ENCODE data around the gene HNRNPA1. TPM values are rescaled to one million over a fixed set of nuclear protein-coding genes. Genes with fewer than 3 reads are reported as not detected.
A peak's percentile ranks its signal among the peaks of the same experiment; 100 is the strongest.

The HNRNPA1 gene
- total RNA-seq, 2 donors from 2014 or later, result 219 to 695 TPM

DNA sequence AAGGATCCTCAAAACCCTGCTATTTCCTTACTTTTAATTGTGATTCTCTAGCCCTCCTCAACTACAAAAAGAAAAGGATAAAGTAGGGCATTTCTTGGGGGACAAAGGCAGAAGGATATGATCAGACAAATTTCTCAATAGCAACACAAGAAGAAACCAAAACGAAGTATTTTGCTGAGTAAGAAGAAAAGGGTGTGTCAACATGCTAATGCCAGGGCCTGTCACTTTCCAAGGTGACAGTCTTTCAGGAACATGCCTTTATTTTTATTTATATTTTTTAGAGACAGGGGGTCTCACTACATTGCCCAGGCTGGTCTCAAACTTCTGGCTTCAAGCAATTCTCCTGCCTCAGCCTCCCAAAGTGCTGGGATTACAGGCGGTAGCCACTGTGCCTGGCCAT, 40.4 kb upstream of the HNRNPA1 start:
- no peaks in the 10 kb centered on the region for H3K4me1 ChIP-seq (ENCODE audit: control insufficient read depth in 1 of 2, low read depth in 2 of 2)
- H3K4me3 ChIP-seq, result no peak overlapping the region
- ATAC-seq (ENCODE audit: insufficient number of reproducible peaks, low FRiP score, low read depth), result no peak
- H3K9me3 ChIP-seq, result no peaks in the 10 kb centered on the region
- H3K27me3 ChIP-seq (replicated peaks; ENCODE audit: insufficient read depth), result no peaks in the 10 kb centered on the region
- H3K36me3 ChIP-seq, result peaks cover 34% of the 10 kb centered on the region
- no peak for DNase-seq (ENCODE audit: low spot score)
- no peak overlapping the region for H3K27ac ChIP-seq
- TF ChIP-seq, protein P1, sequence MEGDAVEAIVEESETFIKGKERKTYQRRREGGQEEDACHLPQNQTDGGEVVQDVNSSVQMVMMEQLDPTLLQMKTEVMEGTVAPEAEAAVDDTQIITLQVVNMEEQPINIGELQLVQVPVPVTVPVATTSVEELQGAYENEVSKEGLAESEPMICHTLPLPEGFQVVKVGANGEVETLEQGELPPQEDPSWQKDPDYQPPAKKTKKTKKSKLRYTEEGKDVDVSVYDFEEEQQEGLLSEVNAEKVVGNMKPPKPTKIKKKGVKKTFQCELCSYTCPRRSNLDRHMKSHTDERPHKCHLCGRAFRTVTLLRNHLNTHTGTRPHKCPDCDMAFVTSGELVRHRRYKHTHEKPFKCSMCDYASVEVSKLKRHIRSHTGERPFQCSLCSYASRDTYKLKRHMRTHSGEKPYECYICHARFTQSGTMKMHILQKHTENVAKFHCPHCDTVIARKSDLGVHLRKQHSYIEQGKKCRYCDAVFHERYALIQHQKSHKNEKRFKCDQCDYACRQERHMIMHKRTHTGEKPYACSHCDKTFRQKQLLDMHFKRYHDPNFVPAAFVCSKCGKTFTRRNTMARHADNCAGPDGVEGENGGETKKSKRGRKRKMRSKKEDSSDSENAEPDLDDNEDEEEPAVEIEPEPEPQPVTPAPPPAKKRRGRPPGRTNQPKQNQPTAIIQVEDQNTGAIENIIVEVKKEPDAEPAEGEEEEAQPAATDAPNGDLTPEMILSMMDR (IDR thresholded peaks at IDR 0.05), result no peak

DNA sequence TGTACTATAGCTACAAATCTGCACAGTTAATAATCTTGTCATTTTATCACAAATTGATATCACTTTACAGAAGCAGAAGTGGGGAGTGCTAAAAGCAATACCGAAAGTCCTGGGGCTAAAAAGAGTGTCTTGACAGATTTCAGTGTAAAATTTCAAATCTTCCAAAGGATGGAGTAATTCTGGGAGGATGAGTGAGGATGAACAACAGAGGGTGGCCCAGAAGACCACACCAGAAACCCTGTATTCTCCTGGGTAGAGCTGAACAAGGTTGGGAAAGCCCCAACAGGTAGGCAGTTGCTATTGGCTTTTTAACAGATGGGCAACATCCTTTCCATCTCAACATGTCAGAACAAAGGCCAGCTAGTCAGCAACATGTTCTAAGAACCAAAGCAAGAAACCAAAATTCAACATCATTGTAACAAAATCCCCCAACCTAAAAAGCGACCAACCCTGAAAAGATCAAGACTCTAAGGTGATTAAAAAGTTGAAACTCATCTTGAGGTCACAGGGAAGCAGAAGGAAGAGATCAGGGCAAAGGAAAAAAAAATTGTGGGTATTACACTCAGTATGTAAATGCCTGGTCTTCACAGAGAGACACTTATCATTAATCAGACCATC, 39.4 kb upstream of the HNRNPA1 start:
- TF ChIP-seq, protein P1 (IDR thresholded peaks at IDR 0.05), result no peak
- no peaks in the 10 kb centered on the region for H3K27me3 ChIP-seq (replicated peaks; ENCODE audit: insufficient read depth)
- no peaks in the 10 kb centered on the region for H3K9me3 ChIP-seq
- DNase-seq (ENCODE audit: low spot score) (no peak), ATAC-seq (ENCODE audit: insufficient number of reproducible peaks, low FRiP score, low read depth) (no peak)
- H3K27ac ChIP-seq, result no peak overlapping the region
- H3K36me3 ChIP-seq, result peaks cover 38% of the 10 kb centered on the region
- no peaks in the 10 kb centered on the region for H3K4me1 ChIP-seq (ENCODE audit: control insufficient read depth in 1 of 2, low read depth in 2 of 2)
- H3K4me3 ChIP-seq, result no peak overlapping the region

DNA sequence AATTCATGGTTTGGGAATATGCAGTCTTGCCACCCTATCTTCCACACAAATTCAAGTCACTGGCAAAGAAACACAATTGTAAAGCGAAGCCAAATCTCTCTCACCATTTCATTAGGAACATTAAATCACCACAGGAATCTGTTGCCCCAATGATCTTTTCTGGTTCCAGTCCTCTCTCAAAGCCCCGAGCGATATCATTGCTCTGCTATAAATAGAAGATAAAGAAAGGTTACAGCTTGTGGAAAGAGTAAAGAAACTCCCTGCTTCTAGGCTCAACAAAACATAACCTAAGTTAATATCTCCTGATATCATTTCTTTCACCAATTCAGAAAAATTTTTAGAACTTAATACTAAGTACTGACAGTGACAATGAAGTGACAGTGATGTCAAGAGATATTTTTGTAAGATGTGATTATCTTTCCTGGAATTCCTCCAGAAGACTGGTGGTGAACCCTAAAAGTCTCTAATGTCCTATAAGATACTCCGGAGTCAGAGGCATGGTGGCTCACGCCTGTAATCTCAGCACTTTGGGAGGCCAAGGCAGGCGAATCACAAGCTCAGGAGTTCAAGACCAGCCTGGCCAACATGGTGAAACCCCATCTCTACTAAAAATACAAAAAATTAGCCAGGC, 34.4 kb upstream of the HNRNPA1 start:
- TF ChIP-seq, protein P1 (IDR thresholded peaks at IDR 0.05), result no peak
- no peak overlapping the region for H3K4me3 ChIP-seq
- H3K9me3 ChIP-seq, result no peaks in the 10 kb centered on the region
- ATAC-seq (ENCODE audit: insufficient number of reproducible peaks, low FRiP score, low read depth) (no peak), DNase-seq (ENCODE audit: low spot score) (no peak)
- no peaks in the 10 kb centered on the region for H3K27me3 ChIP-seq (replicated peaks; ENCODE audit: insufficient read depth)
- H3K4me1 ChIP-seq (ENCODE audit: control insufficient read depth in 1 of 2, low read depth in 2 of 2), result no peaks in the 10 kb centered on the region
- H3K27ac ChIP-seq, result no peak overlapping the region
- H3K36me3 ChIP-seq, result peaks cover 40% of the 10 kb centered on the region

DNA sequence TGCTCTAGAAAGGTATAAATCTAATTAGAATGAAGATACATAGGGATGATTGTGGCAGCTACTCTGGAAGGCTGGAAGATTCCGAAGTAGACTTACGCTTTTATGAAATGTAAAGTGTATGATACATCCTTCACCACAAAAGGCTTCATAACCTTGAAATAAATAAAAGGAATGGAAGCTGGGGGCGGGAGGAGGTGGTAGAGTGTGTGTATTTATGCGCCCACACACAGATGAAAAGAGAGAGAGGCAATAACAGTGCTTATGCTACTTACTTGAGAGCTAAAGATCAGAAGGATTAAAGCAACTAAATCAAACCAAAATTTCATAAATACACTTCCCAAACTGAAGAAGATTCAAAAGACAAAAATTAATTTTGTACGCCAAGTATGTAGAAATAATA, 31.0 kb upstream of the HNRNPA1 start:
- no peak for ATAC-seq (ENCODE audit: insufficient number of reproducible peaks, low FRiP score, low read depth)
- no peak for DNase-seq (ENCODE audit: low spot score)
- Histone ChIP-seq H3K4me1 (ENCODE audit: control insufficient read depth in 1 of 2, low read depth in 2 of 2) (no peaks in the 10 kb centered on the region), H3K27ac (no peak overlapping the region), H3K9me3 (no peaks in the 10 kb centered on the region), H3K36me3 (peaks cover 18% of the 10 kb centered on the region), H3K27me3 (replicated peaks; ENCODE audit: insufficient read depth) (no peaks in the 10 kb centered on the region), H3K4me3 (no peak overlapping the region)
- TF ChIP-seq, protein P1 (IDR thresholded peaks at IDR 0.05), result no peak

- ATAC-seq (ENCODE audit: insufficient number of reproducible peaks, low FRiP score, low read depth), result no peak
- TF ChIP-seq, protein P1 (IDR thresholded peaks at IDR 0.05), result peak; percentile 51
- Histone ChIP-seq H3K27me3 (replicated peaks; ENCODE audit: insufficient read depth) (no peaks in the 10 kb centered on the region), H3K9me3 (no peaks in the 10 kb centered on the region), H3K4me3 (no peak overlapping the region), H3K36me3 (peaks cover 18% of the 10 kb centered on the region), H3K27ac (no peak overlapping the region), H3K4me1 (ENCODE audit: control insufficient read depth in 1 of 2, low read depth in 2 of 2) (no peaks in the 10 kb centered on the region)
- no peak for DNase-seq (ENCODE audit: low spot score)
Observed at GRCh38 chr12:54251667-54252284, 28.8 kb upstream of the HNRNPA1 start.

All from thoracic aorta (tissue), 2 donors.